Immature natural killer cell (primary cell): Measurements from ENCODE around the gene ABAT. TPM values are rescaled to one million over a fixed set of nuclear protein-coding genes. Genes with fewer than 3 reads are reported as not detected.
A peak's percentile ranks its signal among the peaks of the same experiment; 100 is the strongest.

Experiments
- DNase-seq, 3 donors: peaks; one replicate each; pipeline ENCODE4 v3.0.0; 2022; ENCODE audit warnings: mixed read lengths in 1 of 3
- H3K27ac Mint-ChIP-seq, 6 donors: one replicate each; pipeline ENCODE4 v1.8.0; 2020; ENCODE audit warnings: mixed read lengths in 6 of 6, mild to moderate bottlenecking in 5 of 6, inconsistent platforms in 4 of 6, moderate library complexity in 3 of 6
- H3K27me3 Mint-ChIP-seq, 3 donors: one replicate each; pipeline ENCODE4 v1.8.0; 2020 to 2021; ENCODE audit warnings: low read depth in 3 of 3, mild to moderate bottlenecking in 3 of 3, mixed read lengths in 3 of 3, moderate library complexity in 3 of 3, inconsistent platforms in 1 of 3
- H3K36me3 Mint-ChIP-seq, 3 donors: one replicate each; pipeline ENCODE4 v1.8.0; 2020; ENCODE audit warnings: mixed read lengths in 3 of 3, inconsistent platforms in 2 of 3, mild to moderate bottlenecking in 2 of 3
- H3K4me1 Mint-ChIP-seq, 2 donors: one replicate each; pipeline ENCODE4 v1.8.0; 2020; ENCODE audit warnings: inconsistent platforms in 2 of 2, mild to moderate bottlenecking in 2 of 2, mixed read lengths in 2 of 2, moderate library complexity in 1 of 2
- H3K4me3 Mint-ChIP-seq, 5 donors: one replicate each; pipeline ENCODE4 v1.8.0; 2020; ENCODE audit warnings: mild to moderate bottlenecking in 5 of 5, mixed read lengths in 5 of 5, inconsistent platforms in 3 of 5, moderate library complexity in 3 of 5
- H3K9me3 Mint-ChIP-seq, 6 donors: one replicate each; pipeline ENCODE4 v1.8.0; 2020; ENCODE audit warnings: mild to moderate bottlenecking in 6 of 6, mixed read lengths in 6 of 6, inconsistent platforms in 4 of 6, moderate library complexity in 3 of 6
- polyA plus RNA-seq, 3 donors: library from polyadenylated mRNA; unstranded; fragments of 300-500 nt; fragmentation: Illumina TruSeq; gene quantifications; one replicate each; pipeline ENCODE4 v1.2.3, GENCODE V29; 2021

ABAT gene
- polyA plus RNA-seq, 3 donors from 2014 or later: 1.9 to 5.4 TPM; not detected in 1

DNA sequence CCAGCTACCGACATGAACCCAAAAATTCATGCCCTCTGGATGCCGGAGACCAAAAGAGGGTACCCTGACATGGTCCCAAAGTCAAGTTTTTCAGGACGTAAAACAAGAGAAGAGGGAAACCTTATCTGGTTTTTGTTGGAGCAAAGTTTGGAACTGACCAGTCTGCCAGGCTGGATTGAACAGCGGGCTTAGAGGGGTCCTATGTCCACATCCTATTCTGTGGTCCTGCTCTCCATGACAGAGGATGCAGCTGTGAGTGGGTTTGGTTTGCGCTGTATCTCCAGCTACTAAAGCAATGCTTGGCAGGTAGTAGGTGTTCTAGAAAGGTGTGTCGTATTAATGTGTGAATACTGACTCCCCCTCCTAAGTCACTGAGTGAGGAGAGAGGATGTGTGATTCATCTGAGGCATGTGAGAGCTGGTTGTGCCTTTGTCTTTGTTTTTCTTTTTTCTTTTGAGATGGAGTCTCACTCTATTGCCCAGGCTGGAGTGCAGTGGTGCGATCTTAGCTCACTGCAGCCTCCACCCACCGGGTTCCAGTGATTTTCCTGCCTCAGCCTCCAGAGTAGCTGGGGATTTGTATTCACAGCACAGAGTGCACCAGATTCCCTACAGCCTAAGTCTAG lies 154.2 kb downstream of the ABAT start:
- Mint-ChIP-seq H3K27me3 (no peaks in the 10 kb centered on the region), H3K9me3 (no peaks in the 10 kb centered on the region), H3K4me3 (no peak overlapping the region), H3K27ac (no peak overlapping the region), H3K36me3 (peaks cover 10 to 25% (median 18%) of the 10 kb centered on the region in 3 donors), H3K4me1 (peaks cover 0 to 16% of the 10 kb centered on the region in 2 donors)
- DNase-seq: no peak

DNA sequence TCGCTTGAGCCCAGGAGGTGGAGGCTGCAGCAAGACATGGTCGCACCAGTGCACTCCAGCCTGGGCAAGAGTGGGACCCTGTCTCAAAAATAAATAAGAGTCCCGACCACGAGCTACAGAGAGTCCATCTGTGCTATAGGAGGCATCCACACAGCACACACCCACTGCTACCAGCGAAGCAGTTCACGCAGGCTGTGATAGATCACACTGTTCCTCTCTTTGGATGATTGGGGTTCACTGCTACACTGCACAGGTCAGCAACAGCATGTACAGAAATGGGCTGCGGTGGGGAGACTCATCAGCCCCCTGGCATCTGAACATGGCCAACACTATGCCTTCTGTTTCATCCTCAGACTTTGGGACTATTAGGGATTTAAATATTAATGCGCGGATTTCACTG lies 157.0 kb downstream of the ABAT start:
- DNase-seq: no peak
- H3K27ac Mint-ChIP-seq: peak overlapping the region in 1 of 6 donors; percentile 56
- H3K27me3 Mint-ChIP-seq: no peaks in the 10 kb centered on the region
- H3K9me3 Mint-ChIP-seq: no peaks in the 10 kb centered on the region
- peaks cover 0 to 17% of the 10 kb centered on the region in 2 donors for H3K4me1 Mint-ChIP-seq
- H3K4me3 Mint-ChIP-seq: no peak overlapping the region
- H3K36me3 Mint-ChIP-seq: peaks cover 6 to 25% (median 13%) of the 10 kb centered on the region in 3 donors

DNA sequence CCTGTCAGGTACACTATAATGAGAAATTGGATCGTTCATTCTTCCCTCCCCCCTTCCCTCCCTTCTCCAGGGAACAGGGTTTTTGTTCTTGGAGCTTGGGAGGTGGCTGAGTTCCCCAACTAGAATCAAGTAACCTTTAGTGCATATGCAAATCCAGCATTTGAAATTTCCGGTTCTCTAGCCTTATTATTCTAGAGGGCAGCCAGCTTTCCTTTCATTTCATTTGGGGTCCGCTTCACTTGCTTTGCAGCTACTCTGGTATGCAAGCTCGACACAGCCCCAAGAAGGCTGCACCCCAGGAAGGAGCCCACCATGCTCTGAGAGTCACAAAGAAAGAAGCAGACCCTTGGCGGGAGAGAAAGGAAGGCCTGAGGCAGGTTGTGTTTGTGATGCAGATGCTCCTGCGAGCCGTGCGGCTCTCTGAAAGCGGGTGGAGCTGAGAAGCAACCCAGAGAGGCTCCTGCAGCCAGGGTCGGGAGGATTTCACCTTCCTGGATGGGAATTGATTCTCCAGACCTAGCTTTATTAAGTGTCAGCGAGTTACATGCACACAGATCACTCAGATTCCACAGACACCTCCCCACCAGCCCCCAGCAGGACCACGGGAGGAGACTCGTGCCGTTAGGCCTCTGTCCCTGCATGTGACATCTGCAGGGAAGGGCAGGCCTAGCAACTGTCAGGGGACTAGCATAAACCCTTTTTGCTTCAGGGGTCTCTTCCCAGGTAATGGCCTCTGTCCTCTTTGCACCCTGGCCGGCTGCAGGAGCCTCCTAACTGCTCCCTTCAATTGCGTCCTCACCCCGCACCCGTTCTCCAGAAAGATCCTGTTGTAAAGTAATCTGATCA lies 157.7 kb downstream of the ABAT start:
- DNase-seq: no peak
- Mint-ChIP-seq H3K4me3 (no peak overlapping the region), H3K27me3 (no peaks in the 10 kb centered on the region), H3K36me3 (peaks cover 6 to 25% (median 13%) of the 10 kb centered on the region in 3 donors), H3K27ac (peak overlapping the region in 1 of 6 donors; percentile 50), H3K4me1 (peaks cover 0 to 17% of the 10 kb centered on the region in 2 donors), H3K9me3 (no peaks in the 10 kb centered on the region)

DNA sequence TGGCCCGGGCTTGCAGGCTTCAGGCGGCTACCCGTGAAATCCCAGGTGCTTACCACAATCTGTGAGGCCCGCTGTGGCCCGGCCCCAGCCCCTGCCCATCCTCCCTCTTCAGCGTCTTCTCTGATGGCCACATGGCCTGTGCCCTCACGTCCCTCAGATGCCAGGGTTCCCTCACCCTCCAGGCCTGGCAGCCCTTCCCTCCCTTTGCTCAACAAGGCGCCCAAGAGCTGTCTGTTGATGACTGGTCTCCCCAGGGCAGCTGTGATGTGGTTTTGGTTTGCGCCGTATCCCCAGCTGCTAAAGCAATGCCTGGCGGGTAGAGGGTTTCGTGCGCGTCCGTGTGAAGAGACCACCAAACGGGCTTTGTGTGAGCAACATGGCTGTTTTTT lies 158.3 kb downstream of the ABAT start:
- H3K4me1 Mint-ChIP-seq: peaks cover 0 to 17% of the 10 kb centered on the region in 2 donors
- H3K4me3 Mint-ChIP-seq: peak overlapping the region in 2 of 5 donors; percentile 38 to 64
- DNase-seq: peak in 2 of 3 donors; percentile 7 to 37
- H3K27ac Mint-ChIP-seq: peak overlapping the region in 3 of 6 donors; percentile 39 to 60 (median 50)
- H3K36me3 Mint-ChIP-seq: peaks cover 6 to 25% (median 13%) of the 10 kb centered on the region in 3 donors
- H3K27me3 Mint-ChIP-seq: no peaks in the 10 kb centered on the region
- H3K9me3 Mint-ChIP-seq: no peaks in the 10 kb centered on the region

Other genes with a start within 250 kb of the ABAT start
- gene TMEM114, start 84.1 kb upstream of the ABAT start, polyA plus RNA-seq: not detected
- 1 to 10 TPM; 7.5 to 9.9 (median 9.4) TPM for gene METTL22, start 52.9 kb upstream of the ABAT start, polyA plus RNA-seq
- gene TMEM186, start 123.0 kb downstream of the ABAT start, polyA plus RNA-seq: 1 to 10 TPM; 6.1 to 8.3 (median 7.0) TPM
- 10 to 100 TPM; 11.2 to 28.9 (median 15.1) TPM for gene PMM2, start 123.2 kb downstream of the ABAT start, polyA plus RNA-seq
- gene CARHSP1, start 194.4 kb downstream of the ABAT start, polyA plus RNA-seq: 10 to 100 TPM; 83.0 to 96.8 (median 92.9) TPM
- gene LITAFD, start 207.7 kb downstream of the ABAT start, polyA plus RNA-seq: not detected